ENCODE results near the gene CLDN5.
A peak's percentile ranks its signal among the peaks of the same experiment; 100 is the strongest.

- no peak for TF ChIP-seq CTCF (conservative IDR thresholded peaks at IDR 0.05; ENCODE audit: low read depth in 2 of 2)
- TF ChIP-seq EZH2phosphoT487 (IDR thresholded peaks at IDR 0.05; ENCODE audit: unreplicated experiment), result no peak
- peak; percentile 67 for TF ChIP-seq POLR2AphosphoS5 (IDR thresholded peaks at IDR 0.05; ENCODE audit: low read depth)
- no peak for TF ChIP-seq REST (IDR thresholded peaks at IDR 0.05; ENCODE audit: unreplicated experiment)
- TF ChIP-seq JUNB (IDR thresholded peaks at IDR 0.05; ENCODE audit: unreplicated experiment), result no peak
- no peak for TF ChIP-seq EZH2 (IDR thresholded peaks at IDR 0.05; ENCODE audit: low read depth, unreplicated experiment)
- peak; percentile 80 for TF ChIP-seq CREB1 (CRISPR knock-in tag; IDR thresholded peaks at IDR 0.05; ENCODE audit: low read depth)
- TF ChIP-seq ZNF331 (CRISPR knock-in tag; IDR thresholded peaks at IDR 0.05; ENCODE audit: low read depth), result no peak
- peak; percentile 74; the same call in 1 of the 2 replicates for TF ChIP-seq ETS1 (IDR thresholded peaks at IDR 0.05)
Measured at GRCh38 chr22:19479355-19480172, 44.6 kb downstream of the CLDN5 start, which contains the start of gene CDC45.
